GM12878 (cell line): ENCODE measurements around the gene CLTCL1. TPM values are rescaled to one million over a fixed set of nuclear protein-coding genes. Genes with fewer than 3 reads are reported as not detected.

Experiments
- ATAC-seq: fragments of 200-7000 bp; cut with Tn5 transposase; 3 replicates; pipeline ENCODE4 v1.9.1; 2020; ENCODE audit warnings: mild to moderate bottlenecking, moderate library complexity
- BruUV-seq: library from RNA; stranded (reverse); fragments of 400-500 nt; replicated peaks from 2 replicates; lab custom pipeline; 2021; lab: Mats Ljungman, UMichigan
- CTCF ChIA-PET: fragments of 300-600 bp; sonication (Branson Sonifier 250); formaldehyde crosslinking; extraction: SDS; loops from one replicate; lab custom pipeline; 2021; ENCODE audit warnings: inconsistent platforms; lab: Yijun Ruan, JAX
- POLR2A ChIA-PET: fragments of 350-600 bp; formaldehyde crosslinking; extraction: SDS; loops from one replicate; lab custom pipeline; 2021; ENCODE audit warnings: inconsistent platforms; lab: Charles Lee
- RAD21 ChIA-PET: fragments of 300-600 bp; sonication (Branson Sonifier 250); formaldehyde crosslinking; loops from one replicate; lab custom pipeline; 2023; ENCODE audit warnings: antibody characterized with exemption; ENCODE audit not compliant: unreplicated experiment; lab: Charles Lee
- SMC1A ChIA-PET: fragments of 300-600 bp; sonication (Branson Sonifier 250); formaldehyde crosslinking; loops from one replicate; lab custom pipeline; 2023; ENCODE audit not compliant: unreplicated experiment, uncharacterized antibody; lab: Charles Lee
- DNase-seq: peaks from one replicate; pipeline ENCODE4 v3.0.0-alpha.2; 2011; ENCODE audit warnings: low read depth, low spot score
- FAIRE-seq: peaks from 3 replicates; lab custom pipeline; 2011; peaks lifted over from hg19 to GRCh38; lab: Jason Lieb, UNC
- H2AFZ ChIP-seq: 2 replicates; pipeline ENCODE4 v1.6.0; 2011; ENCODE audit warnings: low read depth, low read length, control low read depth; ENCODE audit not compliant: control insufficient read depth
- H3K27ac ChIP-seq: 2 replicates; pipeline ENCODE4 v1.5.1; 2011; ENCODE audit warnings: control low read depth; ENCODE audit not compliant: control insufficient read depth, insufficient read depth
- H3K27me3 ChIP-seq, 2 experiments: replicated peaks in 1 of 2; 2 replicates each; pipeline versions ENCODE4 v1.6.0 to v1.6.1; 2011; ENCODE audit warnings: low read length in 1 of 2; ENCODE audit not compliant: control insufficient read depth in 2 of 2, insufficient read depth in 2 of 2
- H3K36me3 ChIP-seq, 2 experiments: 2 replicates each; pipeline ENCODE4 v1.5.1; 2011; ENCODE audit warnings: low read length in 1 of 2; ENCODE audit not compliant: control insufficient read depth in 2 of 2, insufficient read depth in 2 of 2
- H3K4me1 ChIP-seq: 2 replicates; pipeline ENCODE4 v1.6.1; 2011; ENCODE audit warnings: mild to moderate bottlenecking, low read length, moderate library complexity, mixed read lengths; ENCODE audit not compliant: control insufficient read depth, insufficient read depth
- H3K4me2 ChIP-seq: 2 replicates; pipeline ENCODE4 v1.6.0; 2011; ENCODE audit warnings: control low read depth; ENCODE audit not compliant: control insufficient read depth, insufficient read depth
- H3K4me3 ChIP-seq: fragments of 200-600 bp; sonication (generic); 2 replicates; pipeline ENCODE4 v1.5.1; 2016
- H3K79me2 ChIP-seq: 2 replicates; pipeline ENCODE4 v1.6.0; 2011; ENCODE audit warnings: low read length; ENCODE audit not compliant: control insufficient read depth, insufficient read depth
- H3K9ac ChIP-seq: 2 replicates; pipeline ENCODE4 v1.8.0; 2011; ENCODE audit warnings: low read length, control low read depth, mixed read lengths; ENCODE audit not compliant: control insufficient read depth, insufficient read depth
- H3K9me3 ChIP-seq: replicated peaks from 3 replicates; pipeline ENCODE4 v1.5.1; 2011; ENCODE audit warnings: mild to moderate bottlenecking, low read length; ENCODE audit not compliant: control insufficient read depth, insufficient read depth
- H4K20me1 ChIP-seq: 2 replicates; pipeline ENCODE4 v1.6.0; 2011; ENCODE audit not compliant: control insufficient read depth, insufficient read depth
- ATF3 ChIP-seq: IDR thresholded peaks from 2 replicates; pipeline ENCODE4 v1.6.1; 2011; ENCODE audit warnings: low read depth, mild to moderate bottlenecking, low read length, moderate library complexity, borderline replicate concordance; ENCODE audit errors: extremely low read depth
- DPF2 ChIP-seq: fragments of 450-650 bp; IDR thresholded peaks from 2 replicates; pipeline ENCODE4 v1.6.1; 2017; ENCODE audit warnings: mild to moderate bottlenecking
- GATAD2B ChIP-seq: fragments of 450-650 bp; conservative IDR thresholded peaks from 2 replicates; pipeline ENCODE4 v1.6.1; 2017; ENCODE audit warnings: low read depth, mild to moderate bottlenecking, moderate library complexity
- HDAC2 ChIP-seq: fragments of 200-600 bp; sonication (generic); IDR thresholded peaks from 2 replicates; pipeline ENCODE4 v1.6.1; 2017
- MAX ChIP-seq: IDR thresholded peaks from 2 replicates; pipeline ENCODE4 v1.6.1; 2012; ENCODE audit warnings: low read depth, low read length, improper control_type of control experiment
- MEF2A ChIP-seq: IDR thresholded peaks from 2 replicates; pipeline ENCODE4 v1.6.1; 2011; ENCODE audit warnings: low read depth, mild to moderate bottlenecking, low read length, moderate library complexity; ENCODE audit not compliant: insufficient read depth
- MLLT1 ChIP-seq: fragments of 450-650 bp; IDR thresholded peaks from 2 replicates; pipeline ENCODE4 v1.6.1; 2016; ENCODE audit warnings: mild to moderate bottlenecking
- MYB ChIP-seq: fragments of 150-350 bp; IDR thresholded peaks from 2 replicates; pipeline ENCODE4 v1.6.1; 2014; ENCODE audit warnings: mild to moderate bottlenecking, low read depth, low read length, borderline replicate concordance
- PAX5 ChIP-seq: IDR thresholded peaks from 2 replicates; pipeline ENCODE4 v1.6.1; 2011; ENCODE audit warnings: low read depth, low read length, borderline replicate concordance
- POU2F2 ChIP-seq: IDR thresholded peaks from 3 replicates; pipeline ENCODE4 v1.6.1; 2011; ENCODE audit warnings: low read depth, mild to moderate bottlenecking, low read length, borderline replicate concordance
- SIN3A ChIP-seq: IDR thresholded peaks from 2 replicates; pipeline ENCODE4 v1.6.1; 2012; ENCODE audit warnings: low read depth, low read length, improper control_type of control experiment
- SMC3 ChIP-seq: IDR thresholded peaks from 2 replicates; pipeline ENCODE4 v1.6.1; 2011; ENCODE audit warnings: low read length, improper control_type of control experiment, borderline replicate concordance
- SREBF1 ChIP-seq: IDR thresholded peaks from 2 replicates; pipeline ENCODE4 v1.6.1; 2012; ENCODE audit warnings: mild to moderate bottlenecking, low read length
- STAT3 ChIP-seq: IDR thresholded peaks from 2 replicates; pipeline ENCODE4 v1.6.1; 2011; ENCODE audit warnings: low read depth, low read length, improper control_type of control experiment
- ZNF24 ChIP-seq: fragments of 450-650 bp; IDR thresholded peaks from 2 replicates; pipeline ENCODE4 v1.6.1; 2017; ENCODE audit warnings: antibody characterized with exemption, mild to moderate bottlenecking
- ZNF384 ChIP-seq: IDR thresholded peaks from 2 replicates; pipeline ENCODE4 v1.6.1; 2012; ENCODE audit warnings: low read depth, mild to moderate bottlenecking, low read length, improper control_type of control experiment, borderline replicate concordance
- ZNF592 ChIP-seq: fragments of 450-650 bp; IDR thresholded peaks from 2 replicates; pipeline ENCODE4 v1.6.1; 2017; ENCODE audit warnings: mild to moderate bottlenecking, moderate library complexity
- ZZZ3 ChIP-seq: IDR thresholded peaks from 2 replicates; pipeline ENCODE4 v1.6.1; 2011; ENCODE audit warnings: low read depth; ENCODE audit not compliant: control insufficient read depth, insufficient read length
- WGBS: methylation state at CpG from one replicate; pipeline ENCODE4 v1.1.6; 2016; ENCODE audit warnings: low lambda C conversion rate; ENCODE audit not compliant: insufficient replicate concordance, insufficient coverage; ENCODE audit errors: missing lambda C conversion rate; 5-methylcytosine and 5-hydroxymethylcytosine counted together
- in situ Hi-C: fragments of 300-500 bp; cut with MboI; formaldehyde crosslinking; loops from 9 replicates; pipeline ENCODE4 v1.14.3; 2018; ENCODE audit warnings: mixed read lengths
- intact Hi-C: fragments of 100-400 bp; cut with micrococcal nuclease; formaldehyde crosslinking; loops from one replicate; pipeline ENCODE4 v1.14.2; 2022; ENCODE audit not compliant: unreplicated experiment
- polyA plus RNA-seq, 11 experiments: library from polyadenylated mRNA; depleted of rRNA in 4 of 11; unstranded in 6 of 11; stranded (reverse) in 5 of 11; fragments of >200 nt; fragmentation: Nextera tagmentation in 4 of 11; fragmentation: Illumina TruSeq in 1 of 11; extraction: Ambion mirVana in 4 of 11; extraction: Trizol in 1 of 11; gene quantifications; 1 replicate in 1 of 11; 2 replicates in 10 of 11; pipeline versions ENCODE4 v1.2.1 to v1.2.3, GENCODE V29; 2011 to 2016; ENCODE audit warnings: inconsistent platforms in 2 of 11, missing spikeins in 2 of 11, low read depth in 1 of 11
- total RNA-seq, 4 experiments: library from RNA; depleted of rRNA in 3 of 4; stranded (reverse); fragments of >200 nt in 3 of 4; fragmentation: Illumina TruSeq in 1 of 4; extraction: Trizol in 1 of 4; gene quantifications; 2 replicates each; pipeline versions ENCODE4 v1.2.1 to v1.2.3, GENCODE V29; 2013 to 2021

CLTCL1 gene
- total and polyA plus RNA-seq, 10 of the 15 experiments (the other 5 are each of a cell fraction or from before 2014, with no cell fraction given) = under 0.01 to 0.35 (median 0.12) TPM; not detected in 2

- CTCF ChIA-PET = interaction anchor here (0.8 to 1.1 kb wide), 3 partner anchors 276 to 294 kb away, joined by 3 to 4 read pairs (median 3); no protein-coding TSS in a partner anchor
- intact Hi-C loops = no loop called here
Measured at GRCh38 chr22:19183216-19183615, 108.3 kb downstream of the CLTCL1 start.

More at GRCh38 chr22:19183216-19183615, 108.3 kb downstream of the CLTCL1 start:
- no TSS peak for BruUV-seq
- H2AFZ ChIP-seq = no peak overlapping the region
- H3K27me3 ChIP-seq = peaks cover 0 to 1% of the 10 kb centered on the region in 2 experiments; a peak in 1 of 4 replicates
- in situ Hi-C loops = loop anchor here (5.0 kb wide), 1 partner anchor 109 kb away; the partner anchor contains the start of gene CLTCL1
- no peak for ATAC-seq
- no peaks in the 10 kb centered on the region for H3K36me3 ChIP-seq
- H3K4me1 ChIP-seq = peaks cover 9% of the 10 kb centered on the region; the same call in 1 of the 2 replicates
- WGBS = 62% methylated on average over 9 of the region's 9 CpGs
- RAD21 ChIA-PET = interaction anchor here (1.0 to 1.3 kb wide), 2 partner anchors 12 to 109 kb away, joined by 3 read pairs; partner anchors contain the start of gene CLTCL1
- TF ChIP-seq SMC3 (no peak), ZNF24 (no peak), ZNF384 (no peak), PAX5 (no peak), SIN3A (no peak), STAT3 (no peak), MAX (no peak), ATF3 (no peak), GATAD2B (no peak), MYB (no peak), ZNF592 (no peak), SREBF1 (no peak), MLLT1 (no peak), DPF2 (no peak), MEF2A (no peak), HDAC2 (no peak), POU2F2 (no peak), ZZZ3 (no peak)
- no peak overlapping the region for H3K9ac ChIP-seq
- FAIRE-seq = no peak
- H3K9me3 ChIP-seq = no peaks in the 10 kb centered on the region
- POLR2A ChIA-PET = no interaction called here
- H3K79me2 ChIP-seq = no peaks in the 10 kb centered on the region
- H3K4me3 ChIP-seq = no peak overlapping the region
- DNase-seq = no peak
- H4K20me1 ChIP-seq = no peaks in the 10 kb centered on the region
- H3K4me2 ChIP-seq = no peak overlapping the region
- SMC1A ChIA-PET = interaction anchor here (1.0 to 1.7 kb wide), 2 partner anchors 294 to 296 kb away, joined by 3 to 4 read pairs; partner anchors contain the start of genes CDC45 and UFD1
- no peak overlapping the region for H3K27ac ChIP-seq
